CD4-positive, alpha-beta memory T cell (primary cell): ENCODE data around the gene ELAPOR2. TPM values are rescaled to one million over a fixed set of nuclear protein-coding genes. Genes with fewer than 3 reads are reported as not detected.

Source experiments
- CTCF ChIA-PET: fragments of 350-600 bp; sonication (Branson Sonifier 250); formaldehyde crosslinking; loops from one replicate; lab custom pipeline; 2021; ENCODE audit warnings: inconsistent platforms; ENCODE audit not compliant: partially characterized antibody; lab: Charles Lee
- POLR2A ChIA-PET: fragments of 350-600 bp; sonication (Branson Sonifier 250); formaldehyde crosslinking; loops from one replicate; lab custom pipeline; 2021; ENCODE audit not compliant: partially characterized antibody; lab: Charles Lee
- DNase-seq, 5 donors: peaks; one replicate each; pipeline versions ENCODE4 v3.0.0 to v3.0.0-alpha.2; 2020 to 2022; ENCODE audit warnings: mixed read lengths in 1 of 5
- H3K27ac ChIP-seq: one replicate; pipeline ENCODE4 v1.7.0; 2013; ENCODE audit warnings: low read depth, low read length
- H3K27me3 ChIP-seq: 2 replicates; pipeline ENCODE4 v1.7.0; 2013; ENCODE audit warnings: mild to moderate bottlenecking, low read length, moderate library complexity; ENCODE audit not compliant: insufficient read depth
- H3K36me3 ChIP-seq: 2 replicates; pipeline ENCODE4 v1.7.0; 2013; ENCODE audit warnings: mild to moderate bottlenecking, low read length, moderate library complexity; ENCODE audit not compliant: insufficient read depth
- H3K4me1 ChIP-seq: 2 replicates; pipeline ENCODE4 v1.7.0; 2013; ENCODE audit warnings: mild to moderate bottlenecking, low read length, moderate library complexity; ENCODE audit not compliant: insufficient read depth
- H3K4me3 ChIP-seq, 2 donors: one replicate each; pipeline ENCODE4 v1.7.0; 2013; ENCODE audit warnings: low read length in 2 of 2, mild to moderate bottlenecking in 1 of 2
- H3K9me3 ChIP-seq, 2 donors: one replicate each; pipeline ENCODE4 v1.7.0; 2013; ENCODE audit warnings: low read length in 2 of 2, control low read depth in 1 of 2; ENCODE audit not compliant: control insufficient read depth in 1 of 2
- H3K27ac Mint-ChIP-seq, 7 donors: one replicate each; pipeline ENCODE4 v1.8.0; 2020 to 2021; ENCODE audit warnings: mixed read lengths in 7 of 7, mild to moderate bottlenecking in 6 of 7, inconsistent platforms in 3 of 7, moderate library complexity in 3 of 7
- H3K27me3 Mint-ChIP-seq, 2 donors: one replicate each; pipeline ENCODE4 v1.8.0; 2020 to 2021; ENCODE audit warnings: mixed read lengths in 2 of 2
- H3K36me3 Mint-ChIP-seq, 2 donors: one replicate each; pipeline ENCODE4 v1.8.0; 2020 to 2021; ENCODE audit warnings: mixed read lengths in 2 of 2, inconsistent platforms in 1 of 2, mild to moderate bottlenecking in 1 of 2
- H3K4me1 Mint-ChIP-seq, 4 donors: one replicate each; pipeline ENCODE4 v1.8.0; 2020 to 2021; ENCODE audit warnings: mixed read lengths in 4 of 4, mild to moderate bottlenecking in 1 of 4
- H3K4me3 Mint-ChIP-seq, 8 donors: one replicate each; pipeline ENCODE4 v1.8.0; 2020 to 2021; ENCODE audit warnings: mixed read lengths in 8 of 8, mild to moderate bottlenecking in 7 of 8, moderate library complexity in 6 of 8, inconsistent platforms in 3 of 8
- H3K9me3 Mint-ChIP-seq, 8 donors: one replicate each; pipeline ENCODE4 v1.8.0; 2020 to 2021; ENCODE audit warnings: mixed read lengths in 8 of 8, mild to moderate bottlenecking in 5 of 8, inconsistent platforms in 3 of 8, moderate library complexity in 1 of 8
- intact Hi-C: fragments of 100-400 bp; cut with micrococcal nuclease; formaldehyde crosslinking; loops from one replicate; pipeline ENCODE4 v1.15.1; 2023
- polyA plus RNA-seq, 2 donors: library from polyadenylated mRNA; unstranded; fragments of 300-500 nt; fragmentation: Illumina TruSeq; gene quantifications; one replicate each; pipeline ENCODE4 v1.2.3, GENCODE V29; 2021
- total RNA-seq, 2 experiments: library from RNA; stranded (reverse); gene quantifications; one replicate each; pipeline ENCODE4 v1.2.3, GENCODE V29; 2021

Gene ELAPOR2
- total and polyA plus RNA-seq, 4 experiments from 2014 or later, result 6.5 to 11.8 (median 9.5) TPM

- no peak overlapping the region for H3K4me3 Mint-ChIP-seq
- peaks cover 0 to 14% (median 2%) of the 10 kb centered on the region in 8 donors for H3K9me3 Mint-ChIP-seq
- H3K36me3 Mint-ChIP-seq, result no peaks in the 10 kb centered on the region
- Histone ChIP-seq H3K27me3 (no peaks in the 10 kb centered on the region), H3K4me3 (no peak overlapping the region), H3K4me1 (no peaks in the 10 kb centered on the region), H3K27ac (no peak overlapping the region), H3K9me3 (no peaks in the 10 kb centered on the region), H3K36me3 (no peaks in the 10 kb centered on the region)
- no peak for DNase-seq
- ChIA-PET CTCF (no interaction called here), POLR2A (no interaction called here)
- H3K27ac Mint-ChIP-seq, result no peak overlapping the region
- no peaks in the 10 kb centered on the region for H3K4me1 Mint-ChIP-seq
- intact Hi-C loops, result no loop called here
- peaks cover 0 to 3% of the 10 kb centered on the region in 2 donors for H3K27me3 Mint-ChIP-seq
Measured at GRCh38 chr7:87027900-87028299, 31.6 kb downstream of the ELAPOR2 start.

DNA sequence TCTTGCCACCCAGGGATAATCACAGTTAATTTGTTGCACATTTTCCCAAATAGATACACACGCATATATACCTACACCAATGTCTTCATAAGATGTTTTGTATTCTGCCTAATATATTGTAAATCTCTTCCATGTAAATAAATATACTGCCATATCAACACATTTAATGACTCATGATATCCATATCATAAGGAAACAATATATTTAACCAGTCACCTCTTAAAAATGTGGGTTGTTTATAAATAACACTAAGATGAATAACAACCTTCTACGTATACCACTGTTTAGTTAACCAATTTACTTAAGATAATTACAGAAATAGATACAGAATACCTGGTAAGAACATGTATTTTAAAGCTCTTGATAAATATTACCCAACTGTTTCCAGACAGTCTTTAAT is 38.2 kb downstream of the ELAPOR2 start:
- no peak overlapping the region for H3K4me3 Mint-ChIP-seq
- ChIA-PET CTCF (interaction anchor here (0.6 kb wide), 2 partner anchors 9 to 94 kb away, joined by 4 to 5 read pairs; no protein-coding TSS in a partner anchor), POLR2A (no interaction called here)
- no peaks in the 10 kb centered on the region for H3K4me1 Mint-ChIP-seq
- H3K9me3 Mint-ChIP-seq, result peaks cover 0 to 2% (median 0%) of the 10 kb centered on the region in 8 donors
- Histone ChIP-seq H3K4me1 (no peaks in the 10 kb centered on the region), H3K4me3 (no peak overlapping the region), H3K36me3 (no peaks in the 10 kb centered on the region), H3K27me3 (no peaks in the 10 kb centered on the region), H3K9me3 (no peaks in the 10 kb centered on the region), H3K27ac (no peak overlapping the region)
- H3K27me3 Mint-ChIP-seq, result peaks cover 1 to 4% of the 10 kb centered on the region in 2 donors
- H3K27ac Mint-ChIP-seq, result no peak overlapping the region
- no peaks in the 10 kb centered on the region for H3K36me3 Mint-ChIP-seq
- no peak for DNase-seq
- intact Hi-C loops, result no loop called here

- peaks cover 2 to 3% of the 10 kb centered on the region in 2 donors for H3K27me3 Mint-ChIP-seq
- CTCF ChIA-PET, result no interaction called here
- POLR2A ChIA-PET, result no interaction called here
Measured at GRCh38 chr7:87016606-87017005, 42.8 kb downstream of the ELAPOR2 start.

DNA sequence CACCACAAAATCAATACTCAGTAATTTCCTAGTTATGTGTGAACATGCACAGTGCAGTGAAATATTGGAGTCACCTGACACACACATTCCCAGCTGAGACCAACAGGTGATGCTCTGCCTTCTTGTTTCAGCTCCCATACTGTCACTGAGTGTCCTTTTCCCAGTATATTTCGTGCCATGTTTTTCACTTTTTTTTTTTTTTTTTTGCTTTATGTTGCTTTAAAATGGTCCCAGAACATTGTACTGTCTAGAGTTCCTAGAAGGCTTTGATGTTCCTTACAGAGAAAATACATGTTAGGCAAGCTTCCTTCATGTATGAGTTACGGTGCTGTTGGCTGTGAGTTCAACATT is 45.6 kb downstream of the ELAPOR2 start:
- peaks cover 2 to 5% of the 10 kb centered on the region in 2 donors for H3K27me3 Mint-ChIP-seq
- Histone ChIP-seq H3K4me3 (no peak overlapping the region), H3K4me1 (no peaks in the 10 kb centered on the region), H3K27me3 (no peaks in the 10 kb centered on the region), H3K36me3 (no peaks in the 10 kb centered on the region), H3K27ac (no peak overlapping the region), H3K9me3 (no peaks in the 10 kb centered on the region)
- no peak overlapping the region for H3K27ac Mint-ChIP-seq
- intact Hi-C loops, result no loop called here
- H3K4me1 Mint-ChIP-seq, result peaks cover 0 to 6% (median 0%) of the 10 kb centered on the region in 4 donors
- H3K36me3 Mint-ChIP-seq, result no peaks in the 10 kb centered on the region
- H3K9me3 Mint-ChIP-seq, result no peaks in the 10 kb centered on the region
- ChIA-PET POLR2A (no interaction called here), CTCF (interaction anchor here (0.6 to 1.1 kb wide), 4 partner anchors 10 to 224 kb away, joined by 3 read pairs; no protein-coding TSS in a partner anchor)
- no peak overlapping the region for H3K4me3 Mint-ChIP-seq
- DNase-seq, result no peak

More at GRCh38 chr7:87016606-87017005, 42.8 kb downstream of the ELAPOR2 start:
- Histone ChIP-seq H3K36me3 (no peaks in the 10 kb centered on the region), H3K27ac (no peak overlapping the region), H3K4me1 (no peaks in the 10 kb centered on the region), H3K9me3 (no peaks in the 10 kb centered on the region), H3K4me3 (no peak overlapping the region), H3K27me3 (no peaks in the 10 kb centered on the region)
- Mint-ChIP-seq H3K36me3 (no peaks in the 10 kb centered on the region), H3K27ac (no peak overlapping the region), H3K4me1 (peaks cover 0 to 6% (median 0%) of the 10 kb centered on the region in 4 donors), H3K9me3 (no peaks in the 10 kb centered on the region), H3K4me3 (no peak overlapping the region)
- DNase-seq, result no peak
- intact Hi-C loops, result no loop called here

DNA sequence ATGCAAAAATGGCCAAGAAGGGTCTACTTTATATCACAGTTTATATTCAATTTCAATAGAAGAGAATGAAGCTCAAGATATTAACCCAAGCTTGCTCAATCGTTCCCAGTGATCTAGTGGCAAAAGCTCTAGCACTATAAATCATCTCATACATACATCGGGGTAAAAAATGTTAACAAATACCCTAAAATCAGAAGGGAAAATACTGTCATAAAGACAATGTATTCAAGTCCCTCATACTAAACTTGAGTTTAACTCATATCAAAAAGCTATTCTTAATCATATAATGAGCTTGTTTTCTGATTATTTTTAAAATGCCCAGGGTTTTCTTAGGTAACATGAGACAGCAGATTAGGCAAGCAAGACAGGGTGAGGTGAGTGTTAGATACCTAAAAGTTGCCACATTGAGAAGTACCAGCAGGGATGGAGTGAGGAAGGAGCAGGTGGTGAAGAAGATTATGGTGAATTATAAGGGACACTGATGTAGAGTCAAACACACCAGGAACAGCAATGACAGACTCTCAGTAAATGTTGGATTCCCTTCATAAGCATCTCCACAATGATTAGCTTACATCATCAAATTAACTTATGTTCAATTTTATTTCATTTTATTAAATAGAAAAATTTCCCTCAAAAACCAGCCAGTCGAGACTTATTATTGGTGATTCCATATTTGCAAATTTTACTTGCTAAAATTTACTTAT is 46.2 kb downstream of the ELAPOR2 start:
- DNase-seq, result no peak
- intact Hi-C loops, result no loop called here
- no peak overlapping the region for H3K4me3 Mint-ChIP-seq
- Histone ChIP-seq H3K4me3 (no peak overlapping the region), H3K27me3 (no peaks in the 10 kb centered on the region), H3K36me3 (no peaks in the 10 kb centered on the region), H3K9me3 (no peaks in the 10 kb centered on the region), H3K4me1 (no peaks in the 10 kb centered on the region), H3K27ac (no peak overlapping the region)
- POLR2A ChIA-PET, result no interaction called here
- H3K9me3 Mint-ChIP-seq, result no peaks in the 10 kb centered on the region
- peak overlapping the region in 2 of 7 donors; percentile 1 to 9 for H3K27ac Mint-ChIP-seq
- H3K36me3 Mint-ChIP-seq, result no peaks in the 10 kb centered on the region
- H3K27me3 Mint-ChIP-seq, result peaks cover 2 to 5% of the 10 kb centered on the region in 2 donors
- peaks cover 0 to 6% (median 0%) of the 10 kb centered on the region in 4 donors for H3K4me1 Mint-ChIP-seq
- CTCF ChIA-PET, result interaction anchor here (1.1 to 1.7 kb wide), 3 partner anchors 8 to 12 kb away, joined by 3 to 5 read pairs (median 3); no protein-coding TSS in a partner anchor

Other genes with a start within 250 kb of the ELAPOR2 start
- gene DMTF1, start 92.8 kb upstream of the ELAPOR2 start, total RNA-seq, result 100 to 1,000 TPM; 173 to 183 TPM
- 10 to 100 TPM; 13.2 to 28.5 TPM for gene DMTF1, start 92.8 kb upstream of the ELAPOR2 start, polyA plus RNA-seq
- 100 to 1,000 TPM; 103 to 105 TPM for gene TMEM243, start 160.1 kb upstream of the ELAPOR2 start, total RNA-seq
- 10 to 100 TPM; 81.3 to 90.4 TPM for gene TMEM243, start 160.1 kb upstream of the ELAPOR2 start, polyA plus RNA-seq